Brain microvascular endothelial cell (primary cell): ENCODE data around the gene MRNIP.

ENCODE experiments used
- DNase-seq: peaks from one replicate; pipeline ENCODE4 v3.0.0-alpha.2; 2020
- H3K27ac ChIP-seq: fragments of 250-450 bp; sonication (Bioruptor Pico); 2 replicates; pipeline ENCODE4 v1.5.1; 2020; ENCODE audit warnings: mild to moderate bottlenecking, moderate library complexity
- H3K27me3 ChIP-seq: fragments of 250-450 bp; sonication (Bioruptor Pico); replicated peaks from 2 replicates; pipeline ENCODE4 v1.5.1; 2020; ENCODE audit warnings: mild to moderate bottlenecking
- H3K36me3 ChIP-seq: fragments of 250-450 bp; sonication (Bioruptor Pico); replicated peaks from 2 replicates; pipeline ENCODE4 v1.5.1; 2020; ENCODE audit warnings: mild to moderate bottlenecking
- H3K4me3 ChIP-seq: 2 replicates; pipeline ENCODE4 v1.5.1; 2011; ENCODE audit warnings: low read depth, mild to moderate bottlenecking, control low read depth, low read length, moderate library complexity
- in situ Hi-C: cut with HindIII; loops from 2 replicates; pipeline ENCODE4 v1.10.0; 2017; ENCODE audit warnings: low sequenced_read_pairs, low pct_ligation_motif_present
- TF ChIP-seq, protein P1 (sequence below): IDR thresholded peaks from 2 replicates; pipeline ENCODE4 v1.5.1; 2011; ENCODE audit warnings: low read depth, mild to moderate bottlenecking, moderate library complexity, low read length, control low read depth, inconsistent platforms; ENCODE audit errors: missing control alignments

Gene MRNIP

GRCh38 chr5:179800696-179801201, 57.9 kb downstream of the MRNIP start:
- Histone ChIP-seq H3K27me3 (no peaks in the 10 kb centered on the region), H3K36me3 (peaks cover 48% of the 10 kb centered on the region), H3K27ac (no peak overlapping the region), H3K4me3 (no peak overlapping the region)
- TF ChIP-seq, protein P1, sequence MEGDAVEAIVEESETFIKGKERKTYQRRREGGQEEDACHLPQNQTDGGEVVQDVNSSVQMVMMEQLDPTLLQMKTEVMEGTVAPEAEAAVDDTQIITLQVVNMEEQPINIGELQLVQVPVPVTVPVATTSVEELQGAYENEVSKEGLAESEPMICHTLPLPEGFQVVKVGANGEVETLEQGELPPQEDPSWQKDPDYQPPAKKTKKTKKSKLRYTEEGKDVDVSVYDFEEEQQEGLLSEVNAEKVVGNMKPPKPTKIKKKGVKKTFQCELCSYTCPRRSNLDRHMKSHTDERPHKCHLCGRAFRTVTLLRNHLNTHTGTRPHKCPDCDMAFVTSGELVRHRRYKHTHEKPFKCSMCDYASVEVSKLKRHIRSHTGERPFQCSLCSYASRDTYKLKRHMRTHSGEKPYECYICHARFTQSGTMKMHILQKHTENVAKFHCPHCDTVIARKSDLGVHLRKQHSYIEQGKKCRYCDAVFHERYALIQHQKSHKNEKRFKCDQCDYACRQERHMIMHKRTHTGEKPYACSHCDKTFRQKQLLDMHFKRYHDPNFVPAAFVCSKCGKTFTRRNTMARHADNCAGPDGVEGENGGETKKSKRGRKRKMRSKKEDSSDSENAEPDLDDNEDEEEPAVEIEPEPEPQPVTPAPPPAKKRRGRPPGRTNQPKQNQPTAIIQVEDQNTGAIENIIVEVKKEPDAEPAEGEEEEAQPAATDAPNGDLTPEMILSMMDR, result no peak
- in situ Hi-C loops, result no loop called here
- DNase-seq, result no peak

DNA sequence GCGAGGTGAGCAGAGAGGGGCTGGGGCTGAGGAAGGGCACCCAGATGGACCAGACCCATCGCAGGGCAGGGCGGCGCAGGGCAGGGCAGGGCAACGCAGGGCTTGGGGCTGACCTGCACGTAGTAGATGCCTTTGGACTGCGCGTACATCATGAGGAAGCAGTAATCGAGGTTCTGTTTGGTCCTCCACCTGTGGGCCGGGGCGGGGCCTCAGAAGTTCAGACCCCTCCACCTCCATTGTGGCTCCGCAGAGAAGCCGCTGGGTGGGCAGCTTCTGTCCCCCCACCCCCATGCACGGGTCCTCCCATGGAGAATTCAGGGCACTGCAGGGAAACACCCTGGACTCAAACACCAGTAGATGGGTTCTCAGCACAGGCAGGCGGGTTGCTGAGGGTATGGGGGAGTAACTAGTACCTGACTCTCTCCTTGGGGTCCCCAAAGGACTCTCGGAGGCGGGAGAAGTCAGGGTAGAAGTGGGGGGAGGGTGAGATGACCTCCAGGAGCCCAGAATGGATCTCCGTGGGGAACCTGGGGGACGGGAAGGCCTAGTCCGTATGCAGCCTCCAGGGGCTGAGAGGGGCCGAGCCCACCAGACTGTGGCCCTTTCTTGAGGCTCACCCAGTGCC, 58.4 kb downstream of the MRNIP start:
- Histone ChIP-seq H3K4me3 (no peak overlapping the region), H3K27me3 (no peaks in the 10 kb centered on the region), H3K27ac (no peak overlapping the region), H3K36me3 (peaks cover 48% of the 10 kb centered on the region)
- in situ Hi-C loops, result no loop called here
- DNase-seq, result no peak
- TF ChIP-seq, protein P1, result no peak

DNA sequence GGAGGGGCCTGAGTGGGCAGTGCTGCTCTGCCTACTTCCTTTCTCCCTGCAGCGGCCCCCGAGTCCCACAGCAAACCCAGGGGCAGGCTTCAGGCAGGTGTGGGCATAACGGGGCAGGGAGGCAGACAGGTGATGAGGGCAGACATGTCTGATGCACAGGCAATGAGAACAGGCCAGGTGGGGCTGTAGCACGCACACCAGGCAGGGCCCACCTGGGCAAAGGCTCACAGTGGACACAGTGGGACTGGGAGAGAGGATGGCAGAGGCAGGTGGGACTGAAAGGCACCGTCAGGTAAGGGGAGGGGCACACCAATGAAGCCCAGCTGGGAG, 59.0 kb downstream of the MRNIP start:
- no peaks in the 10 kb centered on the region for H3K27me3 ChIP-seq
- in situ Hi-C loops, result no loop called here
- no peak overlapping the region for H3K27ac ChIP-seq
- TF ChIP-seq, protein P1, result no peak
- H3K4me3 ChIP-seq, result no peak overlapping the region
- peaks cover 48% of the 10 kb centered on the region for H3K36me3 ChIP-seq
- no peak for DNase-seq

DNA sequence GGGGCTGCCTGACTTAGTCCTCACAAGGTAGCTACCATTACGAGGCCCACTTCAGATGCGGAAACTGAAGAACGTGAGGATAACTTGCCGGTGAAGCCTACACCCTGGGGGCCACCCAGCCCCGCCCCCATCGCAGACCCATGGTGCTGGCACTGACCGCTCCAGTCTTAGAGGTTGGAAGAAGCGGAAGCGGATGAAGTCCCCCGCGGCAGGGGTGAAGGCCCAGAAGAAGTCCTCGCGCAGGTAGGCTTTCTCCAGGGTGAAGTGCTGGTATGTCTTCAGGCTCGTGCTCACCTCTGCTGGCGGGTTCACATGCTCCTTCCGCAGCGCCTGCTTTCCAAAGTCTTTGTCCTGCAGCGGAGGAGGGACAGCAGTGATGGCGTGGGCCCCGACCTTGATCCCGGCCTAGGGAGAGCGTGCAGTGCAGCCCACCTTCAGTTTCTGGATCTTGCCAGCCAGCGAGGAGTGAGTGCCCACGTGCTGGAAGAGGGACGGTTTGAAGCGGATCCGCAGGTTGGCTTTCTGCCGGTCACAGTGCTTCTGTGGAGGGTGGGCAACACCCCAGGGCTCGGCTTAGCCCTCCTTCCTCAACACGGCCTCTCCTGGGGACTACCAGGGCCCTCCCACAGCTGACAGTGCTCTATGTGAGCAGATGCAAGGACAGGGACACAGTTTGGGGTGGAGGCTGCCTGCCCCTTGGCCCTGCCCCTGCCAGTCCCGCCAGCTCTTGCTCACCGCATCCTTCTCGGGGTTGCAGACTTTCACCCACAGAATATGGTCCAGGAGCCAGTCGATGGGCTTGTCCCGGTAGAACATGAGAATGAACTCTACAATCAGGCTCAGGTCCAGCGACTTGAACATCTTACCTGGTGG, 59.6 kb downstream of the MRNIP start:
- no peak for DNase-seq
- no peak overlapping the region for H3K4me3 ChIP-seq
- in situ Hi-C loops, result no loop called here
- TF ChIP-seq, protein P1, result no peak
- H3K27me3 ChIP-seq, result no peaks in the 10 kb centered on the region
- peaks cover 48% of the 10 kb centered on the region for H3K36me3 ChIP-seq
- no peak overlapping the region for H3K27ac ChIP-seq

- no peak for DNase-seq
- no peaks in the 10 kb centered on the region for H3K27me3 ChIP-seq
- in situ Hi-C loops, result no loop called here
- H3K36me3 ChIP-seq, result peaks cover 48% of the 10 kb centered on the region
- TF ChIP-seq, protein P1, result no peak
- no peak overlapping the region for H3K4me3 ChIP-seq
- H3K27ac ChIP-seq, result no peak overlapping the region
Measured at GRCh38 chr5:179798144-179798770, 60.4 kb downstream of the MRNIP start.
